A549 (cell line): ENCODE measurements around the gene ERMAP. TPM values are rescaled to one million over a fixed set of nuclear protein-coding genes. Genes with fewer than 3 reads are reported as not detected.

Source experiments
- ATAC-seq, 2 experiments: fragments of 200-7000 bp in 1 of 2; fragments of >200 bp in 1 of 2; cut with Nextera tagmentation in 1 of 2; cut with Tn5 transposase in 1 of 2; 3 replicates each; pipeline versions ENCODE4 v1.8.0 to v1.9.1; 2018 to 2020; ENCODE audit warnings: mild to moderate bottlenecking in 1 of 2, moderate library complexity in 1 of 2
- CTCF ChIA-PET: fragments of 300-600 bp; sonication (Branson Sonifier 250); formaldehyde crosslinking; extraction: SDS; loops from one replicate; lab custom pipeline; 2021; ENCODE audit warnings: antibody characterized with exemption, inconsistent platforms; lab: Yijun Ruan, JAX
- POLR2A ChIA-PET: fragments of 350-600 bp; formaldehyde crosslinking; extraction: SDS; loops from one replicate; lab custom pipeline; 2021; ENCODE audit warnings: antibody characterized with exemption, inconsistent platforms; lab: Yijun Ruan, JAX
- DNase-seq, 2 experiments: peaks; one replicate each; pipeline versions ENCODE4 v3.0.0 to v3.0.0-alpha.2; 2011 to 2016; ENCODE audit warnings: low read depth in 1 of 2, low spot score in 1 of 2
- FAIRE-seq: peaks from 2 replicates; lab custom pipeline; 2011; peaks lifted over from hg19 to GRCh38; lab: Jason Lieb, UNC
- H3K27ac ChIP-seq, 2 experiments: fragments of >200 bp; sonication (Bioruptor Twin); formaldehyde crosslinking; 3 replicates each; pipeline ENCODE4 v1.5.1; 2016 to 2017
- H3K4me1 ChIP-seq: fragments of >200 bp; sonication (Bioruptor Twin); formaldehyde crosslinking; 3 replicates; pipeline ENCODE4 v1.6.1; 2016
- H3K4me2 ChIP-seq: fragments of >200 bp; sonication (Bioruptor Twin); formaldehyde crosslinking; 3 replicates; pipeline ENCODE4 v1.6.1; 2016
- H3K4me3 ChIP-seq: fragments of >200 bp; sonication (Bioruptor Twin); formaldehyde crosslinking; 3 replicates; pipeline ENCODE4 v1.5.1; 2016
- H3K9me3 ChIP-seq: fragments of >200 bp; sonication (Bioruptor Twin); formaldehyde crosslinking; 3 replicates; pipeline ENCODE4 v1.6.1; 2016
- CTCF ChIP-seq: fragments of >200 bp; sonication (Bioruptor Twin); formaldehyde crosslinking; IDR thresholded peaks from 3 replicates; pipeline ENCODE4 v1.5.1; 2016
- EHF ChIP-seq: fragments of 250-450 bp; sonication (Bioruptor Pico); IDR thresholded peaks from 2 replicates; pipeline ENCODE4 v1.5.0; 2020; ENCODE audit warnings: mild to moderate bottlenecking
- ELK1 ChIP-seq: fragments of 150-350 bp; IDR thresholded peaks from 2 replicates; pipeline ENCODE4 v1.6.1; 2014; ENCODE audit warnings: low read depth, mild to moderate bottlenecking, low read length
- EP300 ChIP-seq, 2 experiments: fragments of >200 bp; sonication (Bioruptor Twin); formaldehyde crosslinking; IDR thresholded peaks; 2 replicates in 1 of 2; 3 replicates in 1 of 2; pipeline ENCODE4 v1.6.1; 2016 to 2017
- FOSB ChIP-seq: fragments of 250-450 bp; sonication (Bioruptor Pico); IDR thresholded peaks from 2 replicates; pipeline ENCODE4 v1.5.0; 2020; ENCODE audit warnings: mild to moderate bottlenecking, moderate library complexity
- HEYL ChIP-seq: fragments of 250-450 bp; sonication (Bioruptor Pico); IDR thresholded peaks from 2 replicates; pipeline ENCODE4 v1.8.0; 2021; ENCODE audit warnings: mild to moderate bottlenecking, moderate library complexity
- HOXA7 ChIP-seq: fragments of 250-450 bp; sonication (Bioruptor Pico); IDR thresholded peaks from 2 replicates; pipeline ENCODE4 v1.5.0; 2020; ENCODE audit warnings: mild to moderate bottlenecking, moderate library complexity
- HOXB13 ChIP-seq: fragments of 250-450 bp; sonication (Bioruptor Pico); IDR thresholded peaks from 2 replicates; pipeline ENCODE4 v1.5.0; 2020; ENCODE audit warnings: low read depth, mild to moderate bottlenecking, moderate library complexity
- HOXB5 ChIP-seq: fragments of 250-450 bp; sonication (Bioruptor Pico); IDR thresholded peaks from 2 replicates; pipeline ENCODE4 v1.5.0; 2020; ENCODE audit warnings: mild to moderate bottlenecking, moderate library complexity
- JUNB ChIP-seq: fragments of >200 bp; sonication (Bioruptor Twin); formaldehyde crosslinking; IDR thresholded peaks from 2 replicates; pipeline ENCODE4 v1.6.1; 2016
- MAX ChIP-seq: IDR thresholded peaks from 2 replicates; pipeline ENCODE4 v1.6.1; 2012
- NFE2L2 ChIP-seq: fragments of 150-350 bp; conservative IDR thresholded peaks from 2 replicates; pipeline ENCODE4 v1.6.1; 2014; ENCODE audit warnings: low read length
- PHF8 ChIP-seq: fragments of 200-600 bp; sonication (generic); IDR thresholded peaks from 2 replicates; pipeline ENCODE4 v1.6.1; 2016; ENCODE audit warnings: low read depth, mild to moderate bottlenecking, antibody characterized with exemption, moderate library complexity, borderline replicate concordance
- POLR2A ChIP-seq: IDR thresholded peaks from 2 replicates; pipeline ENCODE4 v1.6.1; 2012; ENCODE audit warnings: mild to moderate bottlenecking, low read length
- POLR2AphosphoS2 ChIP-seq: conservative IDR thresholded peaks from 2 replicates; pipeline ENCODE4 v1.6.1; 2012; ENCODE audit warnings: low read length, improper control_type of control experiment, inconsistent platforms
- RARB ChIP-seq: fragments of 250-450 bp; sonication (Bioruptor Pico); IDR thresholded peaks from 2 replicates; pipeline ENCODE4 v1.8.0; 2021; ENCODE audit warnings: mild to moderate bottlenecking, moderate library complexity
- SMC3 ChIP-seq: fragments of >200 bp; sonication (Bioruptor Twin); formaldehyde crosslinking; IDR thresholded peaks from 3 replicates; pipeline ENCODE4 v1.6.1; 2018; ENCODE audit warnings: inconsistent platforms
- TP53 ChIP-seq: fragments of 250-450 bp; sonication (Bioruptor Pico); IDR thresholded peaks from 2 replicates; pipeline ENCODE4 v1.5.0; 2021; ENCODE audit warnings: mild to moderate bottlenecking, moderate library complexity
- ZC3H11A ChIP-seq: fragments of 450-650 bp; IDR thresholded peaks from 2 replicates; pipeline ENCODE4 v1.6.1; 2014; ENCODE audit warnings: antibody characterized with exemption, mild to moderate bottlenecking
- ZSCAN20 ChIP-seq: fragments of 250-450 bp; sonication (Bioruptor Pico); IDR thresholded peaks from 2 replicates; pipeline ENCODE4 v1.8.0; 2022; ENCODE audit warnings: mild to moderate bottlenecking, moderate library complexity
- WGBS: methylation state at CpG from one replicate; pipeline ENCODE4 v1.1.6; 2017; ENCODE audit errors: missing lambda C conversion rate; 5-methylcytosine and 5-hydroxymethylcytosine counted together
- polyA plus RNA-seq, 4 experiments: library from polyadenylated mRNA; depleted of rRNA in 3 of 4; stranded (reverse); fragments of >200 nt; fragmentation: RNase III in 1 of 4; extraction: RNeasy Plus Mini Kit Qiagen cat#74134 plus additional on column Dnase treatment in 1 of 4; gene quantifications; 2 replicates in 3 of 4; 3 replicates in 1 of 4; pipeline ENCODE4 v1.2.3, GENCODE V29; 2011 to 2017

The ERMAP gene
- polyA plus RNA-seq, 2 of the 4 experiments (the other 2 are of a cell fraction), result 5.4 to 10.7 TPM

DNA sequence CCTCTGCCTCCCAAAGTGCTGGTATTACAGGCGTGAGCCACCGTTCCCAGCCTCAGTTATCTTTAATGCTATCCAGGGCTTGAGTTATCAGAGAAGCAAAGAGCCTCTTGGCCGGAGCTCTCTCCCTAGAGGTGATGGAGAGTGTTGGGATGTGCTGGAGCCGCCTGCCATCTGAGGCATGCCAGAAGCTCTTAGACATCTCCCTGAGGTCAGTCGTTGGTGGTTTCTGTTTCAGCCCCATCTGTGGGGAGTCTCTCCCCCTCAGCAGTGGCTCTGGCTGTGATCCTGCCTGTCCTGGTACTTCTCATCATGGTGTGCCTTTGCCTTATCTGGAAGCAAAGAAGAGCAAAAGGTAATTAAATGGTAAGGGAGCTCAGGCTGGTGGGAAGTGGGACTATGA is 17.9 kb downstream of the ERMAP start (continued):
- TF ChIP-seq NFE2L2 (no peak), HOXB13 (CRISPR knock-in tag) (no peak), ZC3H11A (no peak)

DNA sequence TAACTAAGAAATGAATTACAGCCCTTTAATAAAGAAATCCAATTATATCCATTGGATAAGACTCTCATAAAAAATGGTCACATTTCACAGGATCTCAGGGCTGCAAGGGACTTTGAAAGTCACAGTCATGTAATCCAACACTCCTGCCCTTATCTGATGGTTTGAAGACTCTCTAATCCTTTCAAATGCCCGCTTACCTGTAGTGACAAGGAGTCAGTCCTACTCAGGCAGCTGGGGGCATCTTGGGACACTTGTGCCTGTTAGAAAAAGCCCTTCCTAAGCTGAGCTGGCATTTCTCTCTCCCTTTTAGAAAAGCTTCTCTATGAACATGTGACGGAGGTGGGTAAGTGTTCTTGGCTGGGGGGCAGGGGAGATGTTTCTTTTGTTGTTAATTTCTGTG is 18.5 kb downstream of the ERMAP start:
- FAIRE-seq (no peak), ATAC-seq (no peak), DNase-seq (no peak)
- H3K27ac ChIP-seq, result no peak overlapping the region
- no peak overlapping the region for H3K4me3 ChIP-seq
- TF ChIP-seq FOSB (CRISPR knock-in tag) (no peak), EHF (CRISPR knock-in tag) (no peak), HOXA7 (CRISPR knock-in tag) (no peak), ELK1 (no peak), EP300 (IDR thresholded peaks at IDR 0.05) (no peak), PHF8 (no peak)
- no peaks in the 10 kb centered on the region for H3K4me1 ChIP-seq
- no peak overlapping the region for H3K4me2 ChIP-seq
- WGBS, result 73% methylated on average over 2 of the region's 2 CpGs
- ChIA-PET POLR2A (interaction anchor here (1.0 to 1.3 kb wide), 2 partner anchors 11 to 153 kb away, joined by 3 read pairs; partner anchors contain the start of genes YBX1 and ZNF691), CTCF (interaction anchor here (0.8 to 1.0 kb wide), 2 partner anchors 57 to 78 kb away, joined by 3 read pairs; no protein-coding TSS in a partner anchor)
- no peaks in the 10 kb centered on the region for H3K9me3 ChIP-seq

GRCh38 chr1:42837709-42838108 is 20.8 kb downstream of the ERMAP start:
- ChIA-PET POLR2A (no interaction called here), CTCF (interaction anchor here (0.8 kb wide), 1 partner anchor 8 kb away, joined by 3 read pairs; the partner anchor contains the start of gene ZNF691)
- TF ChIP-seq SMC3 (no peak), RARB (CRISPR knock-in tag) (no peak), TP53 (CRISPR knock-in tag) (no peak), PHF8 (no peak), HOXB5 (CRISPR knock-in tag) (no peak), POLR2A (no peak), ZC3H11A (no peak), CTCF (no peak)
- H3K9me3 ChIP-seq, result no peaks in the 10 kb centered on the region
- H3K4me1 ChIP-seq, result no peaks in the 10 kb centered on the region
- FAIRE-seq (no peak), DNase-seq (no peak), ATAC-seq (no peak)
- 63% methylated on average over 3 of the region's 3 CpGs for WGBS
- H3K4me2 ChIP-seq, result no peak overlapping the region
- no peak overlapping the region for H3K27ac ChIP-seq
- no peak overlapping the region for H3K4me3 ChIP-seq

DNA sequence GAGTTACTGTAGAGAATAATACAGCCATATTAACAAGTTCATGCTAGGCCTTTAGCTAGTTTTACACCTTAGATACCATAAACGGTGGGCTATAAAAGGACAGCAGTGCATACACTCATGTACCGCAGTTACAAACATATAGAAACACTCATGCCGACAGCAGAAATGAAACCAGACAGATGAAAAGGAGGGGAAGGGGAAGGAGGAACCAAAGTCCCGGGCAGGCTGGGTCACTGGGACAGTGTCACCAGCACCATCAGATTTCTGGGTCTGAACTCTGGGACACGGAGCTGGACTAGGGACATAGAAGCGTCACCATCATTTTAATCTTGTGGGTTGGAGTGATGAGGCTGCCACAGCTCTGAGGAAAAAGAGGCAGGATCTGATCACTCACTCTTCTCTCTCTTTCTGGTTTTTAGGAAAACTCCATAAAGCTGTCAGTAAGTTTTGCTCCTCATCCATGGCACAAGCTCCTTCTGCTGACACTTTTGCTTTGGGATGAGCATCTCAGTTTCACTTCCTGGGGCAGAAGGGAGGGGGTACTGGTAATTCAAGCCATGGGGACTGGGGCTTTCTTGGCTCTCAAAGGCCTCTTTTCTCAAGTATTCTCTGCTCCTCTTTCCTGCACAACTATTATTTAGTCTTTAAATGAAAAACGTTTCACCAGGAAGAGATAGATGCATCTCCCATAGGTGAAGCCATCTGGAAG is 21.7 kb downstream of the ERMAP start:
- FAIRE-seq (no peak), DNase-seq (no peak), ATAC-seq (no peak)
- WGBS, result 72% methylated on average over 7 of the region's 7 CpGs
- POLR2A ChIA-PET, result no interaction called here
- CTCF ChIA-PET, result interaction anchor here (0.8 kb wide), 1 partner anchor 7 kb away, joined by 3 read pairs; the partner anchor contains the start of gene ZNF691
- Histone ChIP-seq H3K9me3 (no peaks in the 10 kb centered on the region), H3K27ac (no peak overlapping the region), H3K4me2 (no peak overlapping the region), H3K4me1 (no peaks in the 10 kb centered on the region), H3K4me3 (no peak overlapping the region)
- TF ChIP-seq ZSCAN20 (CRISPR knock-in tag) (no peak), HEYL (no peak), JUNB (no peak), POLR2AphosphoS2 (no peak), MAX (no peak), PHF8 (no peak)
- TF ChIP-seq, all 56 proteins: peak for 0
